HL-60 (cell line): Measurements from ENCODE around the gene MRAS.
"Not testable (repeated sequence)": the region's sequence is repeated elsewhere in the genome, so short reads cannot be mapped to it uniquely, and the experiment has no call there.

Source experiments
- DNase-seq, 2 experiments: peaks; one replicate each; pipeline ENCODE4 v3.0.0-alpha.2; 2010 to 2020; ENCODE audit warnings: low read depth in 1 of 2, low spot score in 1 of 2
- H3K27ac ChIP-seq: fragments of 250-450 bp; sonication (Bioruptor Pico); replicated peaks from 2 replicates; pipeline ENCODE4 v1.5.1; 2020; ENCODE audit warnings: mild to moderate bottlenecking, moderate library complexity
- H3K27me3 ChIP-seq: fragments of 250-450 bp; sonication (Bioruptor Pico); 2 replicates; pipeline ENCODE4 v1.5.1; 2021; ENCODE audit warnings: mild to moderate bottlenecking, moderate library complexity; ENCODE audit not compliant: insufficient read depth, poor library complexity, severe bottlenecking
- H3K4me3 ChIP-seq: replicated peaks from 2 replicates; pipeline ENCODE4 v1.5.1; 2011; ENCODE audit warnings: mild to moderate bottlenecking, control low read depth, low read length; ENCODE audit not compliant: insufficient read depth
- CTCF ChIP-seq: IDR thresholded peaks from one replicate; pipeline ENCODE4 v1.5.1; 2011; ENCODE audit warnings: low read length, control low read depth, inconsistent platforms; ENCODE audit not compliant: insufficient read depth
- GABPA ChIP-seq: IDR thresholded peaks from 2 replicates; pipeline ENCODE4 v1.6.1; 2012; ENCODE audit warnings: low read depth
- POLR2AphosphoS5 ChIP-seq: IDR thresholded peaks from 2 replicates; pipeline ENCODE4 v1.6.1; 2012; ENCODE audit warnings: low read depth
- REST ChIP-seq: IDR thresholded peaks from 2 replicates; pipeline ENCODE4 v1.6.1; 2012; ENCODE audit warnings: low read depth; ENCODE audit not compliant: insufficient replicate concordance
- SPI1 ChIP-seq: IDR thresholded peaks from 2 replicates; pipeline ENCODE4 v1.6.1; 2012; ENCODE audit warnings: low read depth, mild to moderate bottlenecking, borderline replicate concordance

The MRAS gene

GRCh38 chr3:138407236-138407907 lies 59.0 kb downstream of the MRAS start:
- Histone ChIP-seq H3K27ac (no peak overlapping the region), H3K27me3 (peaks cover 6% of the 10 kb centered on the region), H3K4me3 (no peak overlapping the region)
- TF ChIP-seq SPI1: no peak
- no peak for TF ChIP-seq CTCF
- TF ChIP-seq REST: no peak
- TF ChIP-seq GABPA: no peak
- TF ChIP-seq POLR2AphosphoS5: no peak
- DNase-seq: no peak

GRCh38 chr3:138408751-138409570 lies 60.6 kb downstream of the MRAS start:
- H3K27ac ChIP-seq: no peak overlapping the region
- TF ChIP-seq GABPA: no peak
- TF ChIP-seq REST: no peak
- TF ChIP-seq CTCF: no peak
- no peak for TF ChIP-seq POLR2AphosphoS5
- no peak for TF ChIP-seq SPI1
- no peak overlapping the region for H3K4me3 ChIP-seq
- no peak for DNase-seq
- peaks cover 6% of the 10 kb centered on the region for H3K27me3 ChIP-seq

GRCh38 chr3:138412821-138413551 lies 64.6 kb downstream of the MRAS start:
- DNase-seq: peak in 1 of 2 experiments; percentile 37
- H3K27ac ChIP-seq: no peak overlapping the region
- TF ChIP-seq CTCF (no peak), SPI1 (no peak), REST (no peak), POLR2AphosphoS5 (no peak), GABPA (no peak)
- H3K4me3 ChIP-seq: no peak overlapping the region
- H3K27me3 ChIP-seq: peaks cover 4% of the 10 kb centered on the region

GRCh38 chr3:138416236-138416635 lies 67.9 kb downstream of the MRAS start:
- not testable (repeated sequence) for H3K4me3 ChIP-seq, H3K27me3 ChIP-seq, H3K27ac ChIP-seq, DNase-seq
